ENCODE measurements around the gene BICD1.

Gene BICD1

GRCh38 chr12:32235251-32235650 lies 128.6 kb downstream of the BICD1 start:
- DNase-seq (ENCODE audit: insufficient read length, low spot score) (no peak), FAIRE-seq (no peak)
- no peak for TF ChIP-seq CTCF (IDR thresholded peaks at IDR 0.05; ENCODE audit: insufficient read depth, missing control alignments)

- FAIRE-seq (peak; percentile 95), DNase-seq (ENCODE audit: insufficient read length, low spot score) (no peak)
- no peak for TF ChIP-seq CTCF (IDR thresholded peaks at IDR 0.05; ENCODE audit: insufficient read depth, missing control alignments)
Observed at GRCh38 chr12:32240162-32240561, 133.5 kb downstream of the BICD1 start.

GRCh38 chr12:32240831-32241230 lies 134.2 kb downstream of the BICD1 start:
- FAIRE-seq (no peak), DNase-seq (ENCODE audit: insufficient read length, low spot score) (no peak)
- no peak for TF ChIP-seq CTCF (IDR thresholded peaks at IDR 0.05; ENCODE audit: insufficient read depth, missing control alignments)

- FAIRE-seq = peak; percentile 35
- TF ChIP-seq CTCF (IDR thresholded peaks at IDR 0.05; ENCODE audit: insufficient read depth, missing control alignments) = no peak
- no peak for DNase-seq (ENCODE audit: insufficient read length, low spot score)
Observed at GRCh38 chr12:32242641-32243040, 136.0 kb downstream of the BICD1 start.

GRCh38 chr12:32248441-32249140 lies 141.9 kb downstream of the BICD1 start:
- FAIRE-seq = no peak
- no peak for TF ChIP-seq CTCF (IDR thresholded peaks at IDR 0.05; ENCODE audit: insufficient read depth, missing control alignments)

GRCh38 chr12:32249777-32250176 lies 143.1 kb downstream of the BICD1 start:
- FAIRE-seq (no peak), DNase-seq (ENCODE audit: insufficient read length, low spot score) (no peak)
- no peak for TF ChIP-seq CTCF (IDR thresholded peaks at IDR 0.05; ENCODE audit: insufficient read depth, missing control alignments)

More at GRCh38 chr12:32248441-32249140, 141.9 kb downstream of the BICD1 start:
- DNase-seq (ENCODE audit: insufficient read length, low spot score) = no peak

All from D721Med (cell line).